ENCODE measurements around the gene ATRX. TPM values are rescaled to one million over a fixed set of nuclear protein-coding genes. Genes with fewer than 3 reads are reported as not detected.
"Not testable (repeated sequence)": the region's sequence is repeated elsewhere in the genome, so short reads cannot be mapped to it uniquely, and the experiment has no call there.

ATRX gene
- total and polyA plus RNA-seq, 9 donors = 21.8 to 123 (median 94.0) TPM

DNA sequence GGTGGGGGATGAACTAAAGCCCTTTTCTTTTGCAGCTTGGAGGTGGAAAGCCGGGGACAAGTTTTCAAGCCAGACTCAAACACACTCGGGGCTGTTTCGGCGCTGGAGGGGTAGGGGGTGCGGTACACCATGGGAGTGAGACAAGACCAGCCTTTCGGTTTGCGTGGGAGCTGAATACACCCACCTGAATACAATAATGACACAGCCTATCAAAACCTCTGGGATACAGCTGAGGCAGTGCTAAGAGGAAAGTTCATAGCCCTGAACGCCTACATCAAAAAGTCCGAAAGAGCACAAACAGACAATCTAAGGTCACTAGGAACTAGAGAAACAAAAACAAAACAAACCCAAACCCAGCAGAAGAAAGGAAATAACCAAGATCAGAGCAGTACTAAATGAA is 163.3 kb downstream of the ATRX start:
- no peaks in the 10 kb centered on the region for H3K36me3 ChIP-seq
- H3K4me3 ChIP-seq = no peak overlapping the region
- intact Hi-C loops (cut with DNase I) = no loop called here
- H3K9me3 ChIP-seq = no peaks in the 10 kb centered on the region
- WGBS, 3 donors = 70 to 78% (median 74%) methylated on average over 9 of the region's 9 CpGs
- no peak for DNase-seq
- H3K27me3 ChIP-seq = no peaks in the 10 kb centered on the region
- no peak for TF ChIP-seq EP300 (IDR thresholded peaks at IDR 0.05)
- TF ChIP-seq, protein P1, sequence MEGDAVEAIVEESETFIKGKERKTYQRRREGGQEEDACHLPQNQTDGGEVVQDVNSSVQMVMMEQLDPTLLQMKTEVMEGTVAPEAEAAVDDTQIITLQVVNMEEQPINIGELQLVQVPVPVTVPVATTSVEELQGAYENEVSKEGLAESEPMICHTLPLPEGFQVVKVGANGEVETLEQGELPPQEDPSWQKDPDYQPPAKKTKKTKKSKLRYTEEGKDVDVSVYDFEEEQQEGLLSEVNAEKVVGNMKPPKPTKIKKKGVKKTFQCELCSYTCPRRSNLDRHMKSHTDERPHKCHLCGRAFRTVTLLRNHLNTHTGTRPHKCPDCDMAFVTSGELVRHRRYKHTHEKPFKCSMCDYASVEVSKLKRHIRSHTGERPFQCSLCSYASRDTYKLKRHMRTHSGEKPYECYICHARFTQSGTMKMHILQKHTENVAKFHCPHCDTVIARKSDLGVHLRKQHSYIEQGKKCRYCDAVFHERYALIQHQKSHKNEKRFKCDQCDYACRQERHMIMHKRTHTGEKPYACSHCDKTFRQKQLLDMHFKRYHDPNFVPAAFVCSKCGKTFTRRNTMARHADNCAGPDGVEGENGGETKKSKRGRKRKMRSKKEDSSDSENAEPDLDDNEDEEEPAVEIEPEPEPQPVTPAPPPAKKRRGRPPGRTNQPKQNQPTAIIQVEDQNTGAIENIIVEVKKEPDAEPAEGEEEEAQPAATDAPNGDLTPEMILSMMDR (IDR thresholded peaks at IDR 0.05) = no peak
- no peak for TF ChIP-seq POLR2A (IDR thresholded peaks at IDR 0.05)
- no peak overlapping the region for H3K27ac ChIP-seq
- H3K4me1 ChIP-seq (ENCODE audit: insufficient read depth) = peaks cover 2% of the 10 kb centered on the region

DNA sequence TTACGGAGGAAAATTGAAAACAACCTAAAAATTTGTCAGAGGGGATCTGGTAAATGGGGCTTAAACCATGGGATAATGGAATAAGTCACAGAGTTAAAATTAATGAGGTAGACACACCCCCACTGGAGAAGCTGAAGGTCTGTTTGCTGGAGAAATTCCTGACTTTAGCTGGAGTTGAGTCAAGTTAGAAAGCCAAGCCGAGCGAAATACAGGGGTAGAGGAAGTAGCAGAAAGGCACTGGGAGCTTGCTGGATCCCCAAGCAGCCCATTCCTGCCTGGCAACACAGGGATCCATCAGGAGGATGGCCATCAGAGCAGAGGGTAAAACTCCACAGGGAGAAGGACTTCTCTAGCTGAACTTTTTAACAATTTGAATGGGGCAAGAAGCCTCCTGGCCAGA is 163.8 kb downstream of the ATRX start:
- Histone ChIP-seq H3K27ac (no peak overlapping the region), H3K4me1 (ENCODE audit: insufficient read depth) (peaks cover 2% of the 10 kb centered on the region), H3K36me3 (no peaks in the 10 kb centered on the region), H3K27me3 (no peaks in the 10 kb centered on the region), H3K4me3 (no peak overlapping the region), H3K9me3 (no peaks in the 10 kb centered on the region)
- WGBS, 3 donors = 53 to 72% (median 57%) methylated on average over 3 of the region's 3 CpGs
- TF ChIP-seq POLR2A (IDR thresholded peaks at IDR 0.05) (no peak), EP300 (IDR thresholded peaks at IDR 0.05) (no peak)
- intact Hi-C loops (cut with DNase I) = no loop called here
- DNase-seq = no peak

DNA sequence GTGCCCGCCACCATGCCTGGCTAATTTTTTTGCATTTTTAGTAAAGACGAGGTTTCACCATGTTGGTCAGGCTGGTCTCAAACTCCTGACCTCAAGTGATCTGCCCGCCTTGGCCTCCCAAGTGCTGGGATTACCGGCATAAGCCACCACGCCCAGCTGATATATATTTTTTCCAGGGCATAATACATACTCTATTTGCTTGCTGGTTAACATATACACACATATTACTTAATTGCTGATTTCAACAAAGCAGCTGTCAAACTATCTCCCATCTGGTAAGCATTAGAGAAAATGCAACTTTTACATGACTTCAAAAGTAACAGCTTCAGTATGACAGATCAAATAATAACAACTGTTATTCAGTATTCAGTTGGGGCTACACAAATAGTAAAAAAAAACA is 164.6 kb downstream of the ATRX start:
- WGBS, 3 donors = 73 to 77% (median 77%) methylated on average over 5 of the region's 5 CpGs
- H3K36me3 ChIP-seq; H3K4me1 ChIP-seq (ENCODE audit: insufficient read depth); intact Hi-C loops (cut with DNase I); H3K27me3 ChIP-seq; H3K9me3 ChIP-seq; H3K4me3 ChIP-seq; H3K27ac ChIP-seq; DNase-seq: not testable (repeated sequence)

DNA sequence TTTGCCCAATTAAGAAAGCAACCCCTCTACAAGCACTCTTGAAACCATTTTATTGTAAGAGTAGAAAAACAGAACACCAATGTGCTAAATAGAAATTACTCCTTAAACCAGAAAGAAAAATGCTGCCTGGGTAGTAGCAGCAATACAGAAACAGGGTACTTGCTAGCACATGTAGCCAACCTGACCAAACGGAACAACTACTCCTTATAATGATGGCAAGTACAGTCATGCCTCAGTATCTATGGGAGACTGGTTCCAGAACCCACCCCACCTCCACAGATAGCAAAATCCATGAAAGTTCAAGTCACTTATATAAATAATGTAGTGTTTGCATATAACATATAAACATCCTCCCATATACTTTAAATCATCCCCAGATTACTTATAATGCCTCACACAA is 168.8 kb downstream of the ATRX start:
- Histone ChIP-seq H3K36me3 (no peaks in the 10 kb centered on the region), H3K9me3 (no peaks in the 10 kb centered on the region), H3K27ac (no peak overlapping the region), H3K4me3 (no peak overlapping the region), H3K27me3 (no peaks in the 10 kb centered on the region), H3K4me1 (ENCODE audit: insufficient read depth) (no peaks in the 10 kb centered on the region)
- DNase-seq = no peak
- TF ChIP-seq, protein P1 (IDR thresholded peaks at IDR 0.05) = no peak
- TF ChIP-seq EP300 (IDR thresholded peaks at IDR 0.05) = no peak
- TF ChIP-seq POLR2A (IDR thresholded peaks at IDR 0.05) = no peak
- 46 to 65% (median 65%) methylated on average over 1 of the region's 1 CpG for WGBS, 3 donors
- intact Hi-C loops (cut with DNase I) = no loop called here

DNA sequence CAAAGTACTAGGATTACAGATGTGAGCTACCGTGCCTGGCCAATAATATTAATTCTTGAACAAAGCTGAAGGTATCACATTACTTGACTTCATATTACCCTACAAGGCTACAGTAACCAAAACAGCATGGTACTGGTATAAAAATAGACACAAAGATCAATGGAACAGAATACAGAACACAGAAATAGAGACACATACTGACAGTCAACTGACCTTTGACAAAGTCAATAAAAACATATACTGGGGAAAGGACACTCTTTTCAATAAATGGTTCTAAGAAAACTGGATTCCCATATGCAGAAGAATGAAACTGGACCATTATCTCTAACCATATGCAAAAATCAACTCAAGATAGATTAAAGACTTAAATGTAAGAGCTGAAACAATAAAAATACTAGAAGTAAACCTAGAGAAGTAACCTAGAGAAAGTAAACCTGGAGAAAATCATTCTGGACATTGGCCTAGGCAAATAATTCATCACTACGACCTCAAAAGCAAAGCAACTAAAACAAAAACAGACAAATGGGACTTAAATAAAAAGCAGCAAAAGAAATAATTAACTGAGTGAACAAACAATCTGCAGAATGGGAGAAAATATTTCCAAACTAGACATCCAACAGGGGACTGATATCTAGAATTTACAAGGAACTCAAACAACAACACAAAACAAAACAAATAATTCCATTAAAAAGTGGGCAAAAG is 182.2 kb downstream of the ATRX start:
- Histone ChIP-seq H3K4me3 (no peak overlapping the region), H3K4me1 (ENCODE audit: insufficient read depth) (no peaks in the 10 kb centered on the region), H3K9me3 (no peaks in the 10 kb centered on the region), H3K27me3 (no peaks in the 10 kb centered on the region), H3K36me3 (no peaks in the 10 kb centered on the region), H3K27ac (no peak overlapping the region)
- no peak for TF ChIP-seq POLR2A (IDR thresholded peaks at IDR 0.05)
- TF ChIP-seq, protein P1 (IDR thresholded peaks at IDR 0.05) = no peak
- no peak for TF ChIP-seq EP300 (IDR thresholded peaks at IDR 0.05)
- intact Hi-C loops (cut with DNase I) = no loop called here
- DNase-seq = no peak
- 45 to 71% (median 50%) methylated on average over 2 of the region's 2 CpGs for WGBS, 3 donors

All from ovary (tissue), 9 donors.